Psoas muscle (tissue), 8 donors: Measurements from ENCODE around the gene ZNF2. TPM values are rescaled to one million over a fixed set of nuclear protein-coding genes. Genes with fewer than 3 reads are reported as not detected.

ENCODE experiments used
- ATAC-seq, 4 donors: fragments of 200-7000 bp; cut with Tn5 transposase; one replicate each; pipeline ENCODE4 v1.9.1; 2020; ENCODE audit warnings: moderate library complexity in 3 of 4, mild to moderate bottlenecking in 2 of 4
- DNase-seq, 2 donors: peaks; one replicate each; pipeline ENCODE4 v3.0.0-alpha.2; 2020
- H3K27ac ChIP-seq: fragments of 200-600 bp; one replicate; pipeline ENCODE4 v1.8.0; 2022
- H3K27me3 ChIP-seq, 3 donors: fragments of 200-600 bp in 1 of 3; one replicate each; pipeline versions ENCODE4 v1.6.1 to v1.8.0; 2013 to 2022; ENCODE audit warnings: low read length in 2 of 3, mild to moderate bottlenecking in 2 of 3, moderate library complexity in 1 of 3; ENCODE audit not compliant: insufficient read depth in 3 of 3
- H3K36me3 ChIP-seq, 2 donors: fragments of 200-600 bp in 1 of 2; one replicate each; pipeline versions ENCODE4 v1.6.1 to v1.8.0; 2013 to 2022; ENCODE audit warnings: low read depth in 1 of 2, mild to moderate bottlenecking in 1 of 2, moderate library complexity in 1 of 2; ENCODE audit not compliant: insufficient read depth in 1 of 2
- H3K4me1 ChIP-seq: fragments of 200-600 bp; one replicate; pipeline ENCODE4 v1.8.0; 2022
- H3K4me3 ChIP-seq: fragments of 200-600 bp; one replicate; pipeline ENCODE4 v1.8.0; 2022; ENCODE audit warnings: mild to moderate bottlenecking
- H3K9me3 ChIP-seq: fragments of 200-600 bp; one replicate; pipeline ENCODE4 v1.8.0; 2022
- CTCF ChIP-seq: fragments of 200-600 bp; IDR thresholded peaks from one replicate; pipeline ENCODE4 v1.8.0; 2022; ENCODE audit warnings: antibody characterized with exemption
- WGBS, 3 donors: extraction: QIAGEN DNeasy Blood & Tissue Kit; methylation state at CpG; one replicate each; pipeline versions ENCODE4 v1.1.6 to v1.1.7; 2013; 5-methylcytosine and 5-hydroxymethylcytosine counted together
- intact Hi-C, 2 donors: fragments of 100-400 bp; cut with DNase I; formaldehyde crosslinking; loops; one replicate each; pipeline versions ENCODE4 v1.11.0 to v1.14.2; 2022
- long read RNA-seq, 2 donors: library from polyadenylated mRNA; unstranded; transcript quantifications; one replicate each; pipeline ENCODE4 v2.0.0, GENCODE V29; 2021
- polyA plus RNA-seq, 3 donors: library from polyadenylated mRNA; stranded (reverse); fragments of 200-250 nt; gene quantifications; one replicate each; pipeline ENCODE4 v1.2.3, GENCODE V29; 2013
- total RNA-seq, 4 donors: library from RNA; stranded (reverse); fragmentation: NEBNext Ultra II Directional in 2 of 4; extraction: Animal tissue kit (Norgen Biotek cat#: 25700) in 2 of 4; gene quantifications; one replicate each; pipeline versions ENCODE4 v1.2.1 to v1.2.4, GENCODE V29; 2021 to 2023
- donor health status: healthy with polysubstance abuse.
- donor health status: DM: no; HTN: no; CAD: no; lungs with moderate emphysema.
- donor health status: Bipolar disorder and iron deficiency.
- donor health status: healthy.
- donor health status: DM: yes; HTN: yes; CAD: no.
- donor health status: DM: no; HTN: no; CAD: no.
- donor health status: DM: no; HTN: no; CAD: no.
- donor health status: DM: yes; HTN: yes; CAD: no.

ZNF2 gene
- total RNA-seq (1 to 10 TPM; 2.4 to 5.5 (median 2.9) TPM), polyA plus RNA-seq (1 to 10 TPM; 1.7 to 3.2 (median 2.7) TPM)
- long read RNA-seq, donor 1, partial matches to known transcripts, result 0 of 2 reads
- long read RNA-seq, donor 1, other reads (novel, unspliced or antisense), result 0 of 2 reads
- long read RNA-seq, donor 2, partial matches to known transcripts, result 0 of 1 reads
- long read RNA-seq, donor 2, other reads (novel, unspliced or antisense), result 0 of 1 reads

- no peaks in the 10 kb centered on the region for H3K27me3 ChIP-seq
- H3K4me1 ChIP-seq, result peaks cover 19% of the 10 kb centered on the region
- H3K27ac ChIP-seq, result peak within 1 kb of the TSS; percentile 100
- no peaks in the 10 kb centered on the region for H3K9me3 ChIP-seq
- peak within 1 kb of the TSS; percentile 90 for H3K4me3 ChIP-seq
- H3K36me3 ChIP-seq, result peaks cover 0 to 4% of the 10 kb centered on the region in 2 donors
- ATAC-seq (peak; percentile 98 to 99 (median 98)), DNase-seq (peak; percentile 98 to 99)
- whole genome bisulfite sequencing, 3 donors, result 0% methylated on average over 56 of the region's 56 CpGs
- intact Hi-C loops, result loop anchor here (2.0 to 5.0 kb wide), 3 partner anchors 37 to 237 kb away; partner anchors contain the start of genes FAHD2A (in 1 of the 2) and ZNF892 (in 1 of the 2)
- no peak for TF ChIP-seq CTCF
These were observed at the start of gene ZNF2 for GRCh38 chr2:95165371-95166064. Gene ZNF2 (plus strand): TSS chr2:95165809. CDS start chr2:95176227, 10,418 bp downstream.

- no peak for TF ChIP-seq CTCF
- ATAC-seq, result peak in 1 of 4 donors; percentile 8
- intact Hi-C loops, result loop anchor here in 1 of 2 donors (2.0 kb wide), 1 partner anchor 38 kb away; the partner anchor contains the start of gene ZNF514
- Histone ChIP-seq H3K4me3 (peak overlapping the region; percentile 92), H3K4me1 (peaks cover 25% of the 10 kb centered on the region), H3K27me3 (no peaks in the 10 kb centered on the region), H3K36me3 (peaks cover 3 to 21% of the 10 kb centered on the region in 2 donors), H3K27ac (peak overlapping the region; percentile 97), H3K9me3 (no peaks in the 10 kb centered on the region)
- no peak for DNase-seq
- 1 to 3% (median 1%) methylated on average over 11 of the region's 11 CpGs for WGBS, 3 donors
These were observed 44.6 kb upstream of the ZNF2 start for GRCh38 chr2:95121093-95121406.

GRCh38 chr2:95121407-95122196 is 44.0 kb upstream of the ZNF2 start, which contains the start of gene MRPS5:
Gene MRPS5 (minus strand): TSS chr2:95121808. CDS start chr2:95121791, 17 bp downstream.
- Histone ChIP-seq H3K36me3 (peaks cover 3 to 17% of the 10 kb centered on the region in 2 donors), H3K4me3 (peak within 1 kb of the TSS; percentile 92), H3K4me1 (peaks cover 25% of the 10 kb centered on the region), H3K27ac (peak within 1 kb of the TSS; percentile 97), H3K27me3 (no peaks in the 10 kb centered on the region), H3K9me3 (no peaks in the 10 kb centered on the region)
- intact Hi-C loops, result loop anchor here (2.0 kb wide), 1 partner anchor 37 kb away; the partner anchor contains the start of gene ZNF514 (in 2 of the 2)
- DNase-seq (peak; percentile 88 to 95), ATAC-seq (peak; percentile 97 to 98 (median 98))
- WGBS, 3 donors, result 0 to 1% (median 0%) methylated on average over 68 to 86 of the region's 86 CpGs
- TF ChIP-seq CTCF, result no peak

GRCh38 chr2:95122197-95122551 is 43.4 kb upstream of the ZNF2 start:
- no peak for ATAC-seq
- Histone ChIP-seq H3K4me1 (peaks cover 25% of the 10 kb centered on the region), H3K27me3 (no peaks in the 10 kb centered on the region), H3K9me3 (no peaks in the 10 kb centered on the region), H3K4me3 (peak overlapping the region; percentile 92), H3K36me3 (peaks cover 3 to 12% of the 10 kb centered on the region in 2 donors), H3K27ac (peak overlapping the region; percentile 97)
- no peak for DNase-seq
- no peak for TF ChIP-seq CTCF
- WGBS, 3 donors, result 26 to 35% (median 29%) methylated on average over 5 of the region's 5 CpGs
- intact Hi-C loops, result loop anchor here in 1 of 2 donors (2.0 kb wide), 1 partner anchor 37 kb away; the partner anchor contains the start of gene ZNF514
